Immature natural killer cell (primary cell): ENCODE results near the gene ATP23. TPM values are rescaled to one million over a fixed set of nuclear protein-coding genes. Genes with fewer than 3 reads are reported as not detected.

Experiments
- DNase-seq, 3 donors: peaks; one replicate each; pipeline ENCODE4 v3.0.0; 2022; ENCODE audit warnings: mixed read lengths in 1 of 3
- H3K27ac Mint-ChIP-seq, 6 donors: one replicate each; pipeline ENCODE4 v1.8.0; 2020; ENCODE audit warnings: mixed read lengths in 6 of 6, mild to moderate bottlenecking in 5 of 6, inconsistent platforms in 4 of 6, moderate library complexity in 3 of 6
- H3K27me3 Mint-ChIP-seq, 3 donors: one replicate each; pipeline ENCODE4 v1.8.0; 2020 to 2021; ENCODE audit warnings: low read depth in 3 of 3, mild to moderate bottlenecking in 3 of 3, mixed read lengths in 3 of 3, moderate library complexity in 3 of 3, inconsistent platforms in 1 of 3
- H3K36me3 Mint-ChIP-seq, 3 donors: one replicate each; pipeline ENCODE4 v1.8.0; 2020; ENCODE audit warnings: mixed read lengths in 3 of 3, inconsistent platforms in 2 of 3, mild to moderate bottlenecking in 2 of 3
- H3K4me1 Mint-ChIP-seq, 2 donors: one replicate each; pipeline ENCODE4 v1.8.0; 2020; ENCODE audit warnings: inconsistent platforms in 2 of 2, mild to moderate bottlenecking in 2 of 2, mixed read lengths in 2 of 2, moderate library complexity in 1 of 2
- H3K4me3 Mint-ChIP-seq, 5 donors: one replicate each; pipeline ENCODE4 v1.8.0; 2020; ENCODE audit warnings: mild to moderate bottlenecking in 5 of 5, mixed read lengths in 5 of 5, inconsistent platforms in 3 of 5, moderate library complexity in 3 of 5
- H3K9me3 Mint-ChIP-seq, 6 donors: one replicate each; pipeline ENCODE4 v1.8.0; 2020; ENCODE audit warnings: mild to moderate bottlenecking in 6 of 6, mixed read lengths in 6 of 6, inconsistent platforms in 4 of 6, moderate library complexity in 3 of 6
- polyA plus RNA-seq, 3 donors: library from polyadenylated mRNA; unstranded; fragments of 300-500 nt; fragmentation: Illumina TruSeq; gene quantifications; one replicate each; pipeline ENCODE4 v1.2.3, GENCODE V29; 2021

The ATP23 gene
- polyA plus RNA-seq, 3 donors from 2014 or later, result 17.3 to 23.8 (median 19.3) TPM

DNA sequence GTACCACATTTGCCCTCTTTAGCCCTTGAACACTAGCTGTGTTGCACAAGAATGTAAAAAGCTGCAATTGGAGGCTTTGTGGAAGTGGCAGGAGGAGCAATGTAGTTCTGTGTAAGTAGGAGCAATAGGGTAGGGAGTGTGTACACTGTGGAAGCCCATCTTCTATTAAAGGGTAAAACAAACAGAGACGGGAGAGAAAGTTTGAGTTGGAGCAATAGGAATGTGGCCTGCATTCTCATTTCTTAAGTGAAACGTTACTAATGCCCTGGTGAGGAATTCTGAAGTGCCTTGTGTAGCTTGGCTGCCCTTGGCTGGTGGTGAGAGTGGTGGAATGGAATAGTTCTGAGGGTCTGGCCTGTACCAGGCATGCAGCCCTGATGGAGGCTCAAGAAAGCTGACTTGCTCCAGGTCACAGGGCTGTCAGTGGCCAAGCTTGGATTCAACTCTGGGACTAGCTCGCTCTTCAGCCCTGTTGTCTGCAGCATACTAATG, 38.8 kb upstream of the ATP23 start:
- peaks cover 2 to 6% (median 3%) of the 10 kb centered on the region in 3 donors for H3K27me3 Mint-ChIP-seq
- H3K27ac Mint-ChIP-seq, result no peak overlapping the region
- no peaks in the 10 kb centered on the region for H3K36me3 Mint-ChIP-seq
- peaks cover 31% of the 10 kb centered on the region in 2 donors for H3K4me1 Mint-ChIP-seq
- no peak overlapping the region for H3K4me3 Mint-ChIP-seq
- no peaks in the 10 kb centered on the region for H3K9me3 Mint-ChIP-seq
- DNase-seq, result no peak

GRCh38 chr12:57904426-57904825, 36.9 kb upstream of the ATP23 start:
- Mint-ChIP-seq H3K27me3 (peaks cover 2 to 5% (median 5%) of the 10 kb centered on the region in 3 donors), H3K9me3 (no peaks in the 10 kb centered on the region), H3K27ac (no peak overlapping the region), H3K4me3 (no peak overlapping the region), H3K4me1 (peaks cover 11 to 12% of the 10 kb centered on the region in 2 donors), H3K36me3 (no peaks in the 10 kb centered on the region)
- no peak for DNase-seq

GRCh38 chr12:57904848-57905811, 36.2 kb upstream of the ATP23 start:
- DNase-seq, result peak; percentile 73 to 78 (median 75)
- H3K27ac Mint-ChIP-seq, result peak overlapping the region in 3 of 6 donors; percentile 2 to 54 (median 42)
- peaks cover 6 to 7% of the 10 kb centered on the region in 2 donors for H3K4me1 Mint-ChIP-seq
- H3K4me3 Mint-ChIP-seq, result peak overlapping the region in 4 of 5 donors; percentile 26 to 65 (median 34)
- H3K9me3 Mint-ChIP-seq, result no peaks in the 10 kb centered on the region
- H3K36me3 Mint-ChIP-seq, result no peaks in the 10 kb centered on the region
- peaks cover 5% of the 10 kb centered on the region in 3 donors for H3K27me3 Mint-ChIP-seq

- Mint-ChIP-seq H3K36me3 (no peaks in the 10 kb centered on the region), H3K27me3 (peaks cover 5 to 7% (median 7%) of the 10 kb centered on the region in 3 donors), H3K9me3 (no peaks in the 10 kb centered on the region), H3K27ac (no peak overlapping the region), H3K4me3 (no peak overlapping the region), H3K4me1 (peaks cover 6 to 7% of the 10 kb centered on the region in 2 donors)
- no peak for DNase-seq
Observed at GRCh38 chr12:57905812-57906475, 35.4 kb upstream of the ATP23 start.

- H3K4me3 Mint-ChIP-seq, result no peak overlapping the region
- H3K9me3 Mint-ChIP-seq, result no peaks in the 10 kb centered on the region
- H3K36me3 Mint-ChIP-seq, result no peaks in the 10 kb centered on the region
- H3K4me1 Mint-ChIP-seq, result peaks cover 5 to 6% of the 10 kb centered on the region in 2 donors
- peaks cover 5 to 7% (median 7%) of the 10 kb centered on the region in 3 donors for H3K27me3 Mint-ChIP-seq
- no peak overlapping the region for H3K27ac Mint-ChIP-seq
- no peak for DNase-seq
Observed at GRCh38 chr12:57906821-57907220, 34.5 kb upstream of the ATP23 start.

DNA sequence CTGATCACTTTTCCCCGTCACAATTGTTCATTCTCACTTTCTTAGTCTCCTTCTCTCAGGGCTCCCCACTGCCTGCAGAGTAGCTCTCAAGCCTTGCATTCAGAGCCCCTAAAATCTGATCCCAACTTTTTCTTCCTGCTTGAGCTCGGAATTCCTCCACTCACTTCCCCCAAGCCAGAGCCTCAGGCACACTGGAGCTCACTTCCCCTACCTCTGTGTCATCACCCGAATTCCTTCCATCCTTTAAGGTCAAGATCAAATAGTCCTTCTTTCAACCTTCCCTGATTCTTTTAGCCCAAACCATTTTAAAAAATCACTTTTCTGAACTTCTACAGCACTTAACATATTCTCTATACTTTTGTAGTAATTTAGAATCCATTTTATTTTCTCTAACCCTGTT, 34.1 kb upstream of the ATP23 start:
- H3K4me1 Mint-ChIP-seq, result peaks cover 5 to 6% of the 10 kb centered on the region in 2 donors
- H3K27ac Mint-ChIP-seq, result no peak overlapping the region
- peaks cover 5 to 7% (median 7%) of the 10 kb centered on the region in 3 donors for H3K27me3 Mint-ChIP-seq
- no peak overlapping the region for H3K4me3 Mint-ChIP-seq
- no peaks in the 10 kb centered on the region for H3K9me3 Mint-ChIP-seq
- H3K36me3 Mint-ChIP-seq, result no peaks in the 10 kb centered on the region
- DNase-seq, result no peak

- no peak for DNase-seq
- H3K27ac Mint-ChIP-seq, result peak overlapping the region in 2 of 6 donors; percentile 19 to 60
- H3K36me3 Mint-ChIP-seq, result no peaks in the 10 kb centered on the region
- H3K9me3 Mint-ChIP-seq, result peaks cover 0 to 2% (median 0%) of the 10 kb centered on the region in 6 donors
- no peak overlapping the region for H3K4me3 Mint-ChIP-seq
- H3K4me1 Mint-ChIP-seq, result peaks cover 5 to 6% of the 10 kb centered on the region in 2 donors
- H3K27me3 Mint-ChIP-seq, result peaks cover 5 to 8% (median 7%) of the 10 kb centered on the region in 3 donors
Observed at GRCh38 chr12:57908511-57908910, 32.9 kb upstream of the ATP23 start.

DNA sequence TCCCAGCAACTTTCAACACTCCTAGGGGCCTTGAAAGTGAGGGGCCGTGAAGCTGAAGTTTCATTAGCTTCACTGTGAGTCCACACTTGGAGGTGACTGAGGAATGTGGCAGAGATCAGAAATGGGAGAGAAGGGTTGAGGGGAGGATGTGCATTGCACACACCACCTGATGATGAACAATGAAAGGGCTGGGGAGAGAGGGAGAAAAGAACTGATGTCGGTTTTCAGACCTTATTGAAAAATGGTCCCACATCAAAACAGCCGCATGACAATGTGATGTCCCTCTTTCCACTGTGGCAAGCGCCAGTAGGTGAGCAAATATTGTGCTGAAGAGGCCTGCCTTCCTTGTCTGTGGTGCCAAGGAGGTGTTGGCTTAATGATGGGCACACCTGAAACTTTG, 32.3 kb upstream of the ATP23 start:
- Mint-ChIP-seq H3K4me1 (peaks cover 5 to 6% of the 10 kb centered on the region in 2 donors), H3K4me3 (no peak overlapping the region), H3K36me3 (no peaks in the 10 kb centered on the region), H3K27me3 (peaks cover 5 to 10% (median 7%) of the 10 kb centered on the region in 3 donors), H3K9me3 (peaks cover 0 to 2% (median 0%) of the 10 kb centered on the region in 6 donors), H3K27ac (peak overlapping the region in 1 of 6 donors; percentile 60)
- DNase-seq, result no peak

DNA sequence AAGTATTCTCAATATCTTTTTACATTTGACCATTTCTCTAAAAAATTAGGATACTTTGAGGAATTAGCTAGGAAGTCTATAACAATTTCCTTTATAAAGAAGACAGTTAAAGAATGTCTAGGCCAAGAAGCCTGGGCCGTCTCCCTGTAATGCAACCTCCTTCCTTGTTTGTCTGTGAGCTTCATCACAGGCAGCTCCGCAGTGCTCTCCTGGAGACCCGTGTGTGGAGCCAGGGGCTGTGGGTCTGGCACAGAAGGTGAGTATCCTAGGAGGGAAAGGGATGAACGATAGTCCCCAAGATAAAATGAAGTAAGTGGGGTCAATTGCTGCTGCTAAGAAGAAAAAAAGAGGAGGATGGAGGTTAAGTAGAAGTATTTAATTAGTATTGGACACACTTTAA, 31.8 kb upstream of the ATP23 start:
- H3K9me3 Mint-ChIP-seq, result peaks cover 0 to 2% (median 0%) of the 10 kb centered on the region in 6 donors
- H3K4me1 Mint-ChIP-seq, result peaks cover 5 to 6% of the 10 kb centered on the region in 2 donors
- H3K36me3 Mint-ChIP-seq, result no peaks in the 10 kb centered on the region
- no peak for DNase-seq
- peaks cover 5 to 12% (median 7%) of the 10 kb centered on the region in 3 donors for H3K27me3 Mint-ChIP-seq
- H3K27ac Mint-ChIP-seq, result no peak overlapping the region
- no peak overlapping the region for H3K4me3 Mint-ChIP-seq

GRCh38 chr12:57918147-57918546, 23.2 kb upstream of the ATP23 start:
- H3K9me3 Mint-ChIP-seq, result peaks cover 0 to 2% (median 0%) of the 10 kb centered on the region in 6 donors
- H3K36me3 Mint-ChIP-seq, result no peaks in the 10 kb centered on the region
- H3K4me1 Mint-ChIP-seq, result no peaks in the 10 kb centered on the region
- DNase-seq, result no peak
- no peak overlapping the region for H3K27ac Mint-ChIP-seq
- peaks cover 0 to 9% (median 0%) of the 10 kb centered on the region in 3 donors for H3K27me3 Mint-ChIP-seq
- no peak overlapping the region for H3K4me3 Mint-ChIP-seq

DNA sequence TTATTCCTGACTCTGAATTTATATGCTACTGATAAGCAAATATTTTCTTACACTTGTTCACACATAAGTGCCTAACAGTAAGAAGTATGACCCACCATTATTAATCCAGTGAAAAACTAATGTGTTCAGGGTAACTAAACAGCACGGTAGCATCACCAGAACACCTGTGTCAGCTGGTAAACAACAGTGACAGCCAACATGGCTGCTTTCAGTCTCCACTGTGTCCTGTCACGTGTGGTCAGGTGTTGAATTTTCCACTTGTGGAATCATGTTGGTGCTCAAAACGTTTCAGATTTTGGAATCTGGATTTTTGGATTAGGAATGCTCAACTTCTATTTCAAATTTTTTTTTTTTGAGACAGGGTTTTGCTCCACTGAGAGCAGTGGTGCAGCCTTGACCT, 14.3 kb upstream of the ATP23 start:
- Mint-ChIP-seq H3K4me3 (no peak overlapping the region), H3K4me1 (no peaks in the 10 kb centered on the region), H3K9me3 (no peaks in the 10 kb centered on the region), H3K36me3 (peaks cover 0 to 3% (median 0%) of the 10 kb centered on the region in 3 donors), H3K27me3 (peaks cover 0 to 2% (median 0%) of the 10 kb centered on the region in 3 donors), H3K27ac (no peak overlapping the region)
- DNase-seq, result no peak

DNA sequence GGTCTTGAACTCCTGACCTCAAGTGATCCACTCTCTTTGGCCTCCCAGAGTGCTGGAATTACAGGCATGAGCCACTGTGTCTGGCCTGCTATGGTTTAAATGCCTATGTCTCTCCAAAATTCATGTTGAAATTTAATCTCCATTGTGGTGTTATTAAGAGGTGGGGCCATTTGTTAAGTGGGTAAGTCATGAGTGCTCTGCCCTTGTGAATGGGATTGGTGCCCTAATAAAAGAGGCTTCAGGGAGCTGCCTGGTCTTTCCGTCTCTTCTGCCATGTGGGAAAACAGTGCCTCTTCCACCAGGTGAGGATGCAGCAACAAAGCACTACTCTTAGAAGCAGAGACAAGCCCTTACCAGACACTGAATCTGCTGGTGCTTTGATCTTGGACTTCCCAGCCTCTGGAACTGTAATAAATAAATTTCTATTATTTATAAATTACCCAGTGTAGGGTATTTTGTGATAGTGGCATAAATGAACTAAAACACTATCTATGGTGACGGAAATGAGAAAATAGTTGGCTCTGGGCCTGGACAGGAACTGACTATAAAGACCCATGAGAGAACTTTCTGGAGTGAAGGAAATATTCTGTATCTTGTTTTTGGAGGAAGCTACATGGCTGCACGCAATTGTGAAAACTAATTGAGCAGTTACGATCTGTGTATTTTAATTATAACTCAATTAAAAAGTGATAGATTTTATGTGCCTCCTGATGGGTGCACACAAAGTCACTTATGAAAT, 12.1 kb upstream of the ATP23 start:
- Mint-ChIP-seq H3K9me3 (no peaks in the 10 kb centered on the region), H3K4me3 (no peak overlapping the region), H3K27ac (no peak overlapping the region), H3K4me1 (no peaks in the 10 kb centered on the region), H3K27me3 (peaks cover 0 to 2% (median 0%) of the 10 kb centered on the region in 3 donors), H3K36me3 (peaks cover 0 to 13% (median 0%) of the 10 kb centered on the region in 3 donors)
- DNase-seq, result no peak

DNA sequence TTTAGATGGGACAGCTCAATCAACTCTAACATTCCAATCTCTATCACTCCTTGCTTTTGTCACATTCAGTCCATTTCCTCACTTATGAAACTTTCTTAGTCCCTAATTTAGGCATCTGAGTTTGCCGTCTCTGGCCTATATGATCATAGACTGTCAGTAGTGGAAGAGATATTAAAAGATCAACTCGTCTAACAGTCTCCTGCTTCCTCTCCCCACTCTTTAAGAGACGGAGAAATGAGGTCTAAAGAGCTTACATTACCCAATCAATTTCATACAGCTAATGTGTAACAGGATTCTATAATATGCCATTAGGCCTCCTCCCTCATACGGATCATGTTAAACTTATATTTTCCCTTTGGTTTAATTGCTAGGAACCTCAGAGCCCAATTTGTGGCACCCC, 6.5 kb upstream of the ATP23 start:
- Mint-ChIP-seq H3K9me3 (no peaks in the 10 kb centered on the region), H3K27ac (peak overlapping the region in 5 of 6 donors; percentile 37 to 99 (median 96))

More for the DNA sequence above, 6.5 kb upstream of the ATP23 start:
- peaks cover 16 to 19% of the 10 kb centered on the region in 2 donors for H3K4me1 Mint-ChIP-seq
- H3K36me3 Mint-ChIP-seq, result peaks cover 0 to 13% (median 0%) of the 10 kb centered on the region in 3 donors
- H3K4me3 Mint-ChIP-seq, result peak overlapping the region in 4 of 5 donors; percentile 90 to 99 (median 97)
- peaks cover 6 to 9% (median 6%) of the 10 kb centered on the region in 3 donors for H3K27me3 Mint-ChIP-seq
- no peak for DNase-seq
